Prostate gland (tissue), 1 donor: ENCODE data around the gene EEF1AKMT1.

Experiments
- POLR2A ChIP-seq: fragments of 450-650 bp; IDR thresholded peaks from one replicate; pipeline ENCODE4 v1.6.1; 2016; ENCODE audit warnings: antibody characterized with exemption, mild to moderate bottlenecking
- POLR2AphosphoS5 ChIP-seq: sonication (generic); formaldehyde crosslinking; IDR thresholded peaks from one replicate; pipeline ENCODE4 v1.6.1; 2017; ENCODE audit warnings: antibody characterized with exemption

GRCh38 chr13:20779405-20779804 is 5.6 kb upstream of the EEF1AKMT1 start:
- TF ChIP-seq POLR2AphosphoS5 (no peak), POLR2A (no peak)
